Nephron (organoid): ENCODE measurements around the gene GNPTG.
"Not testable (repeated sequence)": the region's sequence is repeated elsewhere in the genome, so short reads cannot be mapped to it uniquely, and the experiment has no call there.

ENCODE experiments used
- H3K27ac Mint-ChIP-seq, 3 experiments: 2 replicates each; pipeline ENCODE4 v1.8.0; 2020; ENCODE audit warnings: mixed read lengths in 3 of 3, mild to moderate bottlenecking in 2 of 3, moderate library complexity in 1 of 3
- H3K27me3 Mint-ChIP-seq: 2 replicates; pipeline ENCODE4 v1.8.0; 2021; ENCODE audit warnings: low read depth, mild to moderate bottlenecking, moderate library complexity, mixed read lengths
- H3K36me3 Mint-ChIP-seq: 2 replicates; pipeline ENCODE4 v1.8.0; 2020; ENCODE audit warnings: low read depth, mixed read lengths
- H3K4me1 Mint-ChIP-seq: 2 replicates; pipeline ENCODE4 v1.8.0; 2020; ENCODE audit warnings: mixed read lengths
- H3K4me3 Mint-ChIP-seq, 3 experiments: 2 replicates each; pipeline ENCODE4 v1.8.0; 2020; ENCODE audit warnings: mild to moderate bottlenecking in 3 of 3, mixed read lengths in 3 of 3, moderate library complexity in 2 of 3
- H3K9me3 Mint-ChIP-seq: 2 replicates; pipeline ENCODE4 v1.8.0; 2020; ENCODE audit warnings: mixed read lengths
- CTCF ChIP-seq, 3 experiments: fragments of 200-600 bp; sonication (generic); IDR thresholded peaks; one replicate each; pipeline ENCODE4 v1.5.0; 2021; ENCODE audit warnings: antibody characterized with exemption in 3 of 3; ENCODE audit not compliant: unreplicated experiment in 3 of 3

The GNPTG gene

GRCh38 chr16:1326946-1327618, 24.6 kb upstream of the GNPTG start:
- Mint-ChIP-seq H3K4me3 (no peak overlapping the region), H3K27me3 (peaks cover 27% of the 10 kb centered on the region), H3K4me1 (no peaks in the 10 kb centered on the region), H3K9me3 (no peaks in the 10 kb centered on the region), H3K36me3 (peaks cover 20% of the 10 kb centered on the region), H3K27ac (peak overlapping the region in 1 of 3 experiments; percentile 40)
- TF ChIP-seq CTCF (IDR thresholded peaks at IDR 0.05; ENCODE audit: unreplicated experiment in 3 of 3) = no peak

- no peak for TF ChIP-seq CTCF (IDR thresholded peaks at IDR 0.05; ENCODE audit: unreplicated experiment in 3 of 3)
- H3K9me3 Mint-ChIP-seq = no peaks in the 10 kb centered on the region
- H3K27me3 Mint-ChIP-seq = peaks cover 32% of the 10 kb centered on the region
- no peak overlapping the region for H3K27ac Mint-ChIP-seq
- H3K36me3 Mint-ChIP-seq = peaks cover 17% of the 10 kb centered on the region
- no peak overlapping the region for H3K4me3 Mint-ChIP-seq
- H3K4me1 Mint-ChIP-seq = no peaks in the 10 kb centered on the region
These were observed 24.1 kb upstream of the GNPTG start for GRCh38 chr16:1327619-1327947.

- peaks cover 36% of the 10 kb centered on the region for H3K27me3 Mint-ChIP-seq
- H3K4me1 Mint-ChIP-seq, H3K27ac Mint-ChIP-seq, H3K4me3 Mint-ChIP-seq, H3K9me3 Mint-ChIP-seq: not testable (repeated sequence)
- H3K36me3 Mint-ChIP-seq = peaks cover 17% of the 10 kb centered on the region
These were observed 23.6 kb upstream of the GNPTG start for GRCh38 chr16:1328136-1328535.

- not testable (repeated sequence) for H3K9me3 Mint-ChIP-seq, H3K4me1 Mint-ChIP-seq, H3K4me3 Mint-ChIP-seq, H3K27ac Mint-ChIP-seq
- Mint-ChIP-seq H3K27me3 (peaks cover 36% of the 10 kb centered on the region), H3K36me3 (peaks cover 12% of the 10 kb centered on the region)
These were observed 22.8 kb upstream of the GNPTG start for GRCh38 chr16:1328961-1329360.

- peaks cover 50% of the 10 kb centered on the region for H3K27me3 Mint-ChIP-seq
These were observed 21.3 kb upstream of the GNPTG start for GRCh38 chr16:1330260-1330914.

GRCh38 chr16:1330931-1331711, 20.6 kb upstream of the GNPTG start:
- H3K4me1 Mint-ChIP-seq = no peaks in the 10 kb centered on the region
- TF ChIP-seq CTCF (IDR thresholded peaks at IDR 0.05; ENCODE audit: unreplicated experiment in 3 of 3) = no peak
- peak overlapping the region in 2 of 3 experiments; percentile 21 to 26 for H3K4me3 Mint-ChIP-seq
- peaks cover 3% of the 10 kb centered on the region for H3K36me3 Mint-ChIP-seq
- H3K27ac Mint-ChIP-seq = no peak overlapping the region
- peaks cover 57% of the 10 kb centered on the region for H3K27me3 Mint-ChIP-seq
- no peaks in the 10 kb centered on the region for H3K9me3 Mint-ChIP-seq

More at GRCh38 chr16:1330260-1330914, 21.3 kb upstream of the GNPTG start:
- Mint-ChIP-seq H3K36me3 (peaks cover 3% of the 10 kb centered on the region), H3K9me3 (no peaks in the 10 kb centered on the region), H3K4me3 (no peak overlapping the region), H3K4me1 (no peaks in the 10 kb centered on the region), H3K27ac (no peak overlapping the region)
- TF ChIP-seq CTCF (IDR thresholded peaks at IDR 0.05; ENCODE audit: unreplicated experiment in 3 of 3) = peak in 2 of 3 experiments; percentile 30 to 47
